ENCODE measurements around the gene FAM9A. TPM values are rescaled to one million over a fixed set of nuclear protein-coding genes. Genes with fewer than 3 reads are reported as not detected.

FAM9A gene
- total and polyA plus RNA-seq, 9 of the 15 experiments (the other 6 are each of a cell fraction or from before 2014, with no cell fraction given): 0.07 TPM; not detected in 8

- TF ChIP-seq ATF6 (CRISPR knock-in tag; IDR thresholded peaks at IDR 0.05) (no peak), C11orf30 (IDR thresholded peaks at IDR 0.05; ENCODE audit: low read depth) (peak; percentile 36; the same call in 1 of the 2 replicates)
Measured at GRCh38 chrX:8834392-8834791, 33.2 kb upstream of the FAM9A start (continued).

- Histone ChIP-seq H3K9me3 (replicated peaks; ENCODE audit: control insufficient read depth, insufficient read depth, low read depth, low read length) (no peaks in the 10 kb centered on the region), H3K79me2 (ENCODE audit: control insufficient read depth, insufficient read depth, low read length) (no peaks in the 10 kb centered on the region), H3K4me3 (no peak overlapping the region), H3K9ac (ENCODE audit: insufficient read depth in 1 of 2, low read depth in 2 of 2, low read length in 2 of 2) (no peak overlapping the region), H3K27me3 (ENCODE audit: control insufficient read depth in 2 of 2, insufficient read depth in 2 of 2, low read length in 2 of 2) (no peaks in the 10 kb centered on the region), H3K27ac (ENCODE audit: extremely low read depth, low read depth, low read length) (no peak overlapping the region), H3K4me2 (ENCODE audit: insufficient read depth, low read length) (no peak overlapping the region), H3K36me3 (ENCODE audit: control insufficient read depth, insufficient read depth, low read length) (no peaks in the 10 kb centered on the region), H2AFZ (ENCODE audit: low read depth, low read length) (no peak overlapping the region), H4K20me1 (replicated peaks; ENCODE audit: control insufficient read depth, insufficient read depth, low read length) (no peaks in the 10 kb centered on the region), H3K4me1 (replicated peaks in 1 of 2; ENCODE audit: control insufficient read depth in 2 of 2, insufficient read depth in 2 of 2, low read length in 2 of 2) (no peaks in the 10 kb centered on the region), H3K9me1 (ENCODE audit: control insufficient read depth, insufficient read depth, low read length) (no peaks in the 10 kb centered on the region)
- no TSS peak for BruUV-seq (replicated peaks)
- intact Hi-C loops (cut with micrococcal nuclease): no loop called here
- ChIA-PET CTCF (ENCODE audit: low intra/inter-chr PET ratio) (no interaction called here), POLR2A (no interaction called here)
- FAIRE-seq: no peak
- TF ChIP-seq CREM (IDR thresholded peaks at IDR 0.05; ENCODE audit: low read depth) (no peak), PTBP1 (IDR thresholded peaks at IDR 0.05; ENCODE audit: low read depth, low read length) (no peak), MYC (IDR thresholded peaks at IDR 0.05; ENCODE audit: low read depth, low read length) (no peak), MYC (CRISPR knock-in tag; IDR thresholded peaks at IDR 0.05; ENCODE audit: borderline replicate concordance, low read depth) (no peak), ZNF41 (CRISPR knock-in tag; conservative IDR thresholded peaks at IDR 0.05) (no peak), GTF2A2 (tag; IDR thresholded peaks at IDR 0.05) (no peak), ZNF583 (CRISPR knock-in tag; IDR thresholded peaks at IDR 0.05) (no peak), ZNF445 (CRISPR knock-in tag; IDR thresholded peaks at IDR 0.05; ENCODE audit: low read depth) (no peak), ZNF695 (CRISPR knock-in tag; IDR thresholded peaks at IDR 0.05) (no peak)
- TF ChIP-seq, protein P1, sequence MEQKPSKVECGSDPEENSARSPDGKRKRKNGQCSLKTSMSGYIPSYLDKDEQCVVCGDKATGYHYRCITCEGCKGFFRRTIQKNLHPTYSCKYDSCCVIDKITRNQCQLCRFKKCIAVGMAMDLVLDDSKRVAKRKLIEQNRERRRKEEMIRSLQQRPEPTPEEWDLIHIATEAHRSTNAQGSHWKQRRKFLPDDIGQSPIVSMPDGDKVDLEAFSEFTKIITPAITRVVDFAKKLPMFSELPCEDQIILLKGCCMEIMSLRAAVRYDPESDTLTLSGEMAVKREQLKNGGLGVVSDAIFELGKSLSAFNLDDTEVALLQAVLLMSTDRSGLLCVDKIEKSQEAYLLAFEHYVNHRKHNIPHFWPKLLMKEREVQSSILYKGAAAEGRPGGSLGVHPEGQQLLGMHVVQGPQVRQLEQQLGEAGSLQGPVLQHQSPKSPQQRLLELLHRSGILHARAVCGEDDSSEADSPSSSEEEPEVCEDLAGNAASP (IDR thresholded peaks at IDR 0.05): no peak
- TF ChIP-seq, protein P2, sequence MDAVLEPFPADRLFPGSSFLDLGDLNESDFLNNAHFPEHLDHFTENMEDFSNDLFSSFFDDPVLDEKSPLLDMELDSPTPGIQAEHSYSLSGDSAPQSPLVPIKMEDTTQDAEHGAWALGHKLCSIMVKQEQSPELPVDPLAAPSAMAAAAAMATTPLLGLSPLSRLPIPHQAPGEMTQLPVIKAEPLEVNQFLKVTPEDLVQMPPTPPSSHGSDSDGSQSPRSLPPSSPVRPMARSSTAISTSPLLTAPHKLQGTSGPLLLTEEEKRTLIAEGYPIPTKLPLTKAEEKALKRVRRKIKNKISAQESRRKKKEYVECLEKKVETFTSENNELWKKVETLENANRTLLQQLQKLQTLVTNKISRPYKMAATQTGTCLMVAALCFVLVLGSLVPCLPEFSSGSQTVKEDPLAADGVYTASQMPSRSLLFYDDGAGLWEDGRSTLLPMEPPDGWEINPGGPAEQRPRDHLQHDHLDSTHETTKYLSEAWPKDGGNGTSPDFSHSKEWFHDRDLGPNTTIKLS (IDR thresholded peaks at IDR 0.05; ENCODE audit: borderline replicate concordance, low read depth): no peak
- no peak for DNase-seq (ENCODE audit: extremely low read depth in 1 of 4, low spot score in 3 of 4)
- in situ Hi-C loops (cut with MboI): no loop called here
- 0% methylated on average over 4 of the region's 4 CpGs for WGBS (ENCODE audit: insufficient coverage, low coverage, missing lambda C conversion rate)
- ATAC-seq: no peak
Measured at GRCh38 chrX:8832582-8833378, 31.6 kb upstream of the FAM9A start.

Data from K562 (cell line).